Fibroblast of lung (primary cell): ENCODE measurements around the gene EML2.
"Not testable (repeated sequence)": the region's sequence is repeated elsewhere in the genome, so short reads cannot be mapped to it uniquely, and the experiment has no call there.

Source experiments
- CTCF ChIP-seq, 2 donors: IDR thresholded peaks in 1 of 2; conservative IDR thresholded peaks in 1 of 2; 1 replicate in 1 of 2; 2 replicates in 1 of 2; pipeline ENCODE4 v1.5.1; 2011 to 2012; ENCODE audit warnings: low read length in 2 of 2, control low read depth in 1 of 2, inconsistent platforms in 1 of 2, low read depth in 1 of 2, mild to moderate bottlenecking in 1 of 2
- EZH2 ChIP-seq: IDR thresholded peaks from 2 replicates; pipeline ENCODE4 v1.5.1; 2012; ENCODE audit warnings: low read length, control low read depth, mild to moderate bottlenecking; ENCODE audit errors: missing control alignments

- TF ChIP-seq CTCF (conservative IDR thresholded peaks at IDR 0.05 in 1 of 2, IDR thresholded peaks at IDR 0.05 in 1 of 2; ENCODE audit: low read depth in 1 of 2, low read length in 2 of 2); EZH2: not testable (repeated sequence)
These were observed 24.1 kb downstream of the EML2 start for GRCh38 chr19:45615056-45615455.
